Measurements from ENCODE around the gene TMEM80.
A peak's percentile ranks its signal among the peaks of the same experiment; 100 is the strongest.
"Not testable (repeated sequence)": the region's sequence is repeated elsewhere in the genome, so short reads cannot be mapped to it uniquely, and the experiment has no call there.

Gene TMEM80

DNA sequence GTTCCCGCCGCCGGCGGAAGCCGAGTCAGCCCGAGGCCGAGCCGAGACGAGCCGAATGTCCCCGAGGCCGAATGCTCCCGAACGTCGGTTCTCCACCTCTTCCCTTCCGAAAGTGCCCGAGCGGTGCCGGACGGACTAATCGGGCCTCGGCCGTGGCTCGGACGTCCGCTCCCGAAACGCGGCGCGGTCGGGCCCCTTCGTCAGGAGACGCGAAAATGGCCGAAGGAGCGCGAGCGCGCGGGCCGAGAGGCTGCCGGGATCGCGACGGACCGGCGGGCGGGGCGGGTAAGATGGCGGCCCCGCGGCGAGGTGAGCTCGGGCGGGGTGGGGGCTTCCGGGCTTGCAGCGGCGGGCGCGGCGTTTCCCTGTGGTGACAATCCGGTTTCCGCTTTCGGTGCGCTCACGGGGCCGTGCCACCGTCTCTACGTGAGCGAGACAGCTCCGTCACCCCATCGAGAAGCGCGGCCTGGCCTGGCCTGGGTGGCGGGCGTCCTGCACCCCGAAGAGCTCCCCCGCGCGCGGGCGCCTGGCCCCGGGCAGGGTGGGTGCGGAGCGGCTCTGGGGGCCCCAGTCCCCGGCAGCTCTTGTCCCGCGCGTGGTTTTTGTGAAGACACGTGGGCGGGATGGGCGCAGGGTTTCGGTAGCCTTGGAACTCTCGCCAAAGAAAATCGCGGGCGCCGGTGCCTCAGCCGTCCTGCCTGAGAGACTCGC, at the start of gene TMEM80:
TMEM80 (plus strand) TSS at position 279 of the 711 bp plus-strand sequence; CDS start at position 291, 12 bp downstream.
- peak; percentile 96 for DNase-seq

GRCh38 chr11:646214-646613, 49.4 kb upstream of the TMEM80 start:
- no peak for DNase-seq

GRCh38 chr11:647672-648158, 47.9 kb upstream of the TMEM80 start:
- DNase-seq = not testable (repeated sequence)

GRCh38 chr11:650482-650881, 45.1 kb upstream of the TMEM80 start:
- no peak for DNase-seq

DNA sequence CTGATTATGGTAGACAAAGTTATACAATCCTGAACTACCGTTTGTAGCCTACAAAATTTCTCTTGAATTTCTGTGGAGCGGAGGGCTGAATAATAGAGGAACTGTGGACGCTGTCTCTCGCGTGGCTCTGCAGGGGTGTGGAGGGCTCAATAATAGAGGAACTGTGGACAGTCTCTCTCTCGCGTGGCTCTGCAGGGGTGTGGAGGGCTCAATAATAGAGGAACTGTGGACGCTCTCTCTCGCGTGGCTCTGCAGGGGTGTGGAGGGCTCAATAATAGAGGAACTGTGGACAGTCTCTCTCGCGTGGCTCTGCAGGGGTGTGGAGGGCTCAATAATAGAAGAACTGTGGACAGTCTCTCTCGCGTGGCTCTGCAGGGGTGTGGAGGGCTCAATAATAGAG, 42.5 kb upstream of the TMEM80 start:
- DNase-seq = not testable (repeated sequence)

- no peak for DNase-seq
These were observed 41.8 kb upstream of the TMEM80 start for GRCh38 chr11:653837-654236.

DNA sequence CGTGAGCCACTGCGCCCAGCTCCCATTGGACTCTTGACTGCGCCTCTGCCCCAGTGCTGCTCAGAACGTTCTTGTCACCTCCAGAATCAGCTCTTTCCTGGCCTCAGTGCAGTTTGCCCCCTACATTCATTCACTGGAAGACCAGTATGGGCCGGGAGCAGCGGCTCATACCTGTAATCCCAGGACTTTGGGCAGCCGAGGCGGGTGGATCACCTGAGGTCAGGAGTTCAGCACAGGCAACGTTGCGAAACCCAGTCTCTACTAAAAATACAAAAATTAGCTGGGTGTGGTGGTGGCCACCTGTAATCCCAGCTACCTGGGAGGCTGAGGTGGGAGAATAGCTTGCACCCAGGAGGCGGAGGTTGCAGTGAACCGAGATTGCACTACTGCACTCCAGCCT, 41.2 kb upstream of the TMEM80 start:
- not testable (repeated sequence) for DNase-seq

GRCh38 chr11:655036-655726, 40.4 kb upstream of the TMEM80 start:
- DNase-seq = no peak

DNA sequence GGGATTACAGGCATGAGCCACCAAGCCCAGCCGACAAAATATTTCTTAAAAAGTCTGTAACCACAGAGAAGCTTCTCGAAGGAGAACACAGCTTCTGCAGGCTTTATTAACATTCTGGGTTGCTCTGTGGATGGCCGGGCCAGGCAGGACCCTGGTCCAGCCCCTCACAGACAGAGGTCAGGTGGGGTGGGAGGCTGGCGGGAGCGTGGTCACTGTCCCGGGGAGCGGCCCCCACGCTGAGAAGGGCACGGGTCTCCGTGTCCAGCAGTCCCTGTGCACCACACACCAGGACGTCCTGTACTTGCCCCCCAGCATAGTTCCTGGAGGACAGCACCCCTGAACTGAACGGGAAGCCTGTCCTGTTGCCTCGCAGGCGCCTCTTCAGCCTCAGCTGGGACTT, 39.2 kb upstream of the TMEM80 start:
- DNase-seq = no peak

- no peak for DNase-seq
These were observed 38.8 kb upstream of the TMEM80 start for GRCh38 chr11:656866-657265.

GRCh38 chr11:657691-658126, 37.9 kb upstream of the TMEM80 start:
- DNase-seq = no peak

DNA sequence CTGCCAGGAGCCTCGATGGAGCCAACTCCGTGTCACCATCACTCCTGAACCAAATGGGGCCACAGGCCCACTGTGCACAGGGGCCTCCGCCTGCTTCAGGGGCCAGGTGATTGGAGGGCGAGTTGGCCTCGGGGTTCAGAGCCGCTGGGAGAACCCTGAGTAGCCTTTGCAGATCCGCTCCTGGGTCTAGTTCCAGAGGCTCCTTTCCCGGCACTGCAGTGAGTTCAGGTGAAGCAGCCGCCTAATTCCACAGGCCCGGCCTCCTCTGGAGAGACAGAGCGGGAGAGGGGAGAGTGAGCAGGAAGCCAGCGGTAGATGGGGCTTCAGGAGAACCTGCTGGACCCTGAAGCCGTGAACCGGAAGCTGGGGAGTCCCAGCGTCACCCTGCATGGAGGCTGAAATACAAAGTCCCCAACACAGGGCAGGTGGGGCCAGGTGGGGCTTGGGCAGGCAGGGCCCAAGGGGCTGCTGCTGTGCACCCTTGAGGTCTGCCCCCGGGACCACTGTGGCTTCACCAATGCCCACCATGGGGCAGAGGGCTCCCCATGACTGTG, 36.0 kb upstream of the TMEM80 start:
- DNase-seq = no peak

DNA sequence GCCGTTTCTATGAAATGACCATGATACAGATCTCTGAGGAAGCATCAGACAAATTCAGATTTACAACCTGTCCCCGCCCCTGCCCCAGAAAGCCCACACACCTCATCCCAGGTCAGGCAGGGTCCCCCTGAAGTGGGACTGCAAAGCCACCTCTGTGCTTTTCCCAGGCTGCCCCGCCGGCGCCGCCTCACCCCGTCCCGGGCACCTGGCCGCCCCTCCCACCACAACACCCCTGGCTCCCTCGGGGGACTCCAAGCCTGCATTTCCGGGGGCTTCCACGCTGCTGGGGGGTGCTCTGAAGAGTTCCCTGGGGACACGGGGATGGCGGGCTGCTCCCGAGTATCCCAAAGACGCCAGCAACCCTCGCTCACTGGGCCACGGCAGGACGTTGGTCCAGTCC, 35.3 kb upstream of the TMEM80 start:
- no peak for DNase-seq

GRCh38 chr11:660681-661444, 34.8 kb upstream of the TMEM80 start:
- no peak for DNase-seq

DNA sequence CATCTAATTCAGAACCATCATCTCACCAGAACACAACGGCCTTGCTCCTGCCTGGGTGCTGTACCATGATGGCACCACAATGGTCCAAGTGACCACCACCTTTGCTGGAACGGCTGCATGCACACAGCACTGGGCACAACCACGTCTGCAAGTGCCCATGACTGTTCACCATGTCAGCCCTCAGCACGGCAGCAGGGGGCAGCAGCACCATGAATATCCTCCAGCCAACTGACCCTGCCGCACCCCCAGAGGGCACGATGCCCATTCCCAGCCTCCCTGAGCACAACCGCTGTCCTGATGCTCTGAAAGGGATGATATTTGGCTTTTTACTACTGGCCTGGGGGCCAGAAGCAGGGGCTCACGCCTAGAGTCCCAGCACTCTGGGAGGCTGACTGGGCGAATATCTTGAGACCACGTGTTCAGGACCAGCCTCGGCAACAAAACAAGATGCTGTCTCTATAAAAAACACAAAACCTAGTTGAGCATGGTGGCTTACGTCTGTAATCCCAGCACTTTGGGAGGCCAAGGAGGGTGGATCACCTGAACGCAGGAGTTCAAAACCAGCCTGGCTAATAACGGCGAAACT, 32.8 kb upstream of the TMEM80 start:
- DNase-seq = peak; percentile 11

DNA sequence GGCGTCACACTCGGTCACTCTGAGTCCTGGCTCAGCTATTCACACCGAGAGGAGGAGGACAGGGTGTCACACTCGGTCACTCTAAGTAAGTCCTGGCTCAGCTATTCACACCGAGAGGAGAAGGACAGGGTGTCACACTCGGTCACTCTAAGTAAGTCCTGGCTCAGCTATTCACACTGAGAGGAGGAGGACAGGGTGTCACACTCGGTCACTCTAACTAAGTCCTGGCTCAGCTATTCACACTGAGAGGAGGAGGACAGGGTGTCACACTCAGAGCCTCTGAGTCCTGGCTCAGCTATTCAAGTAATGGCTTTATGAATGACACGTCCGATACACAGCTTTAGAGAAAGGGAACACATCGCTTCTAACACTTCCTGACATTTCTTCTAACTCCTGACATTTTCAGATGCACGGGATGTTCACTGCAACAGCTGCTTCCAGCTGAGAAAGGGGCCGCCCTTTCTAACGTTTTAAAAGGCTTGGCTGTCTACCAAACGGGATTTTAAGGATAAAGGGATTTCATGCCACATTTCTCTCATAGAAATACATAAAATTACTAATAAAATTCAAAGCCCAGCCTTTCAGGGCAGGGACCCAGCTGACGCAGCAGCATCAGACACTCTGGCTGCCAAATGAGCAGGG, 30.4 kb upstream of the TMEM80 start:
- no peak for DNase-seq

DNA sequence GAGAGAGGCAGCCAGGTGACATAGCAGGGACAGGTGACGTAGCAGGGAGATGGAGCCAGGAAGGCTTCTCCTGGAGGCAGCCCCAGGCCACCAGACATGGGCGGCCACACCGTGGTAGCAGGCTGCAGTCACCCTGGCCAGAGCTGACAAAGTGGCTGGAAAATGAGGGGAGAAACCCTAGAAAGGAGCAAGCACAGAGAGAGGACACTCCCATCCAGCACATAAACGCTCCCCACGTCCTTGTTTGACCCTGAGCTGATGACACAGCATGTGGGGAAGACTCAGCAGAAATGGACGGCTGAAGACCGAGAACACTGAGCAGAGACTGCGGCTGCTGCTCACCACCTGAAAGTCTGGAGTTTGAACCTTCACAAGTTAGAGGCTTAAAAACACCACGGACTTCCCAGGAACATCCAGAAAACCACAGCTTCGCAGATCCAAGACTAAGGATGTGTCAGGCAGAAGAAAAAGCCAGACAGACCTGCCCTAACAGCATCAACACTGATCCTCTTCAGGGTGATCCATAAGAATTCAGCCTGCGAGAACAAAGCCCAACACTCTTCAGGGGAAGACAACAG, 29.8 kb upstream of the TMEM80 start:
- no peak for DNase-seq

GRCh38 chr11:673866-674265, 21.8 kb upstream of the TMEM80 start:
- no peak for DNase-seq

DNA sequence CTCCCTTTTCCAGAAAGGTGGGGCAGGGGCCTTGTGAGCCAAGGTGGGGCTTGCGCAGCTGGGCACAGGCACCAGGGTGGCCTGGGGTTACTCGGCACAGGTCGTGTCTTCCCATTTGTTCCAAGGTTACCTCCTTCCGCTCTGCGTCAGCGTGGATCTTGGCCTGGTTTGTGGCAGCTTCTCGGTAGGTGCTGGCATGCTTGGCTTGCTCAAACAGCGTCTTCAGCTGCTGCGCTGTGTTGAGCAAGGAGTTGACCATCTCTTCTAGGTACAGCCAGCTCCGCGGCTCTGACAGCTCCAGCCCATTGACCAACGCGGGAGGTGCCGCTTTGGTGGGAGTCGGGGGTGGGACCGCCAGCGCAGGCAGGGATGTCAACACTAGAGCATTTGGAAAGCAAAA, 21.2 kb upstream of the TMEM80 start:
- DNase-seq = no peak

DNA sequence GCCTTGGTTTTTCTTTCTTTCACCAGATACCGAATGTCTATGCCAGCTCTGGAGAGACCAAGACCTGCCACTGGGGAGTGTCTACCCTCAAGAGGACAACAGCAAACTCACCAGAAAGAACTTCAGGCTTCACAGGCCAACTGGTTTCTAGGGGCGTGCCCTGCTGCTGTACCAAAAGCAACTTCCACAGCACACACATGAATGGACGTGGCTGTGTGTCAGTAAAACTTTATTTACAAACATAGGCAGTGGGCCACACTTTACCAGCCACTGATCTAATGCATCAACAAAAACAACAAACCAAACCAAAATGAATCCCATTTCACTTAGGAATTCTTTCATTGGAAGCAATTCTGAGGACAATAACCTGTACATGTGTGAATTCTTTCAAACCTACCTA, 17.3 kb upstream of the TMEM80 start:
- DNase-seq = no peak

DNA sequence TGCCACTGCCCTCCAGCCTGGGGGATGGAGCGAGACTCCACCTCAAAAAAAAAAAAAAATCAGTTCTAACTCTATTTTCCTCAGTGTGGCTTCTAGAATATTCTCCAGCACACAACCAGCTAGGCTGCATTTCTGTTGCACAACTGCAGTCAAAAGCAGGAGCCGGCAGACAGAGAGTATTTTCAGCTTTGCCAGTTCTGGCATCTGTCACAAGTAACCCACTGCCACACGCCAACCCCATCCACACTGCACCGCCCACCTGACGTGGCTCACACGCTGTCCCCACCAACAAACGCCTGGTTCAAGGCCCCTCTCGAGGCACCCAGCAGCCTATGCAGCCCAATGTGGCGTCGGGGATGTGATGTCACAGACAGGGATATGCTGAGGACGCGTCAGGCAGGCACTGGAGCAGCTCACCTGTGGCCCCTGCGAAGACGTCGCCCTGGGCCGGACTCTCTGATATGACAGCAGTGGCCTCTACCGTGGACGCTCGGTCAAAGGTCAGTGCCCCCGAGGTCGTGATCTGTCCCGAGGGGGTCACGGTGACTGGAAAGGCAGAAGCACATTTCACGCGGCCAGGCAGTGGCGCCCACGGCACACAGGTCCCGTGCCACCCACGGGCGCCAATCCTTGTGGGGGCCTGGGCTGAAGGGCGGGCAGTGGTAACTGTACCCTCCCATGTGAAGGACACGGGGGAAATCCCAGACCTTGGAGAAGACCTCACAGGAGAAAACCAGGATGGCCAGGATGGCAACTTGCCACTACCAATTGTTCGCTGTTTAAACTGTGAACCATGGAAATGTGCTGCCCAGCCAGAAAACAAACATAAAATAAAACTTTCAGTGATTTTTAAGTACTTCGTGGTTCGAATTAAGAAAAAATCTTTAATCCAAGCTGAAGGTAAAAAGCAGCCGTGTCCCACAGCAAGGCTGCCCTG, 16.1 kb upstream of the TMEM80 start:
- no peak for DNase-seq
